Fibroblast of the conjunctiva (primary cell): Measurements from ENCODE around the gene IP6K1.

Experiments
- DNase-seq: peaks from one replicate; pipeline ENCODE4 v3.0.0-alpha.2; 2010; ENCODE audit warnings: low read depth

The IP6K1 gene

GRCh38 chr3:49723628-49724551 lies 62.5 kb downstream of the IP6K1 start, which contains the start of gene GMPPB:
Gene GMPPB (minus strand): TSS chr3:49723951. CDS start chr3:49723726, 225 bp downstream.
- peak; percentile 94 for DNase-seq

- no peak for DNase-seq
Measured at GRCh38 chr3:49723296-49723627, 63.1 kb downstream of the IP6K1 start.

GRCh38 chr3:49722896-49723295 lies 63.4 kb downstream of the IP6K1 start:
- no peak for DNase-seq

GRCh38 chr3:49721896-49722781 lies 64.2 kb downstream of the IP6K1 start:
- DNase-seq = no peak

- no peak for DNase-seq
Measured at GRCh38 chr3:49721596-49721895, 64.8 kb downstream of the IP6K1 start.

GRCh38 chr3:49720855-49721595 lies 65.3 kb downstream of the IP6K1 start:
- no peak for DNase-seq

- DNase-seq = peak; percentile 80
Measured at GRCh38 chr3:49719214-49719884, 67.0 kb downstream of the IP6K1 start, which contains the start of gene AMIGO3. Gene AMIGO3 (minus strand): TSS chr3:49719684. CDS start chr3:49719465, 219 bp downstream.

- no peak for DNase-seq
Measured at GRCh38 chr3:49718858-49719213, 67.5 kb downstream of the IP6K1 start.

GRCh38 chr3:49717959-49718857 lies 68.1 kb downstream of the IP6K1 start:
- DNase-seq = no peak

GRCh38 chr3:49717211-49717958 lies 69.0 kb downstream of the IP6K1 start:
- no peak for DNase-seq

GRCh38 chr3:49716691-49717210 lies 69.6 kb downstream of the IP6K1 start:
- DNase-seq = no peak

- DNase-seq = no peak
Measured at GRCh38 chr3:49716169-49716568, 70.2 kb downstream of the IP6K1 start.

GRCh38 chr3:49715611-49716121 lies 70.7 kb downstream of the IP6K1 start:
- no peak for DNase-seq

- no peak for DNase-seq
Measured at GRCh38 chr3:49714728-49715550, 71.4 kb downstream of the IP6K1 start.

- no peak for DNase-seq
Measured at GRCh38 chr3:49713336-49714105, 72.8 kb downstream of the IP6K1 start.

- DNase-seq = no peak
Measured at GRCh38 chr3:49712631-49713317, 73.6 kb downstream of the IP6K1 start.

GRCh38 chr3:49712166-49712565 lies 74.2 kb downstream of the IP6K1 start:
- DNase-seq = no peak
